Hematopoietic multipotent progenitor cell treated with erythropoietin and hydrocortisone succinate and interleukin-3 and kit ligand, for 17 days (in vitro differentiated cells): ENCODE results near the gene NRCAM.

Source experiments
- DNase-seq: peaks from one replicate; pipeline ENCODE4 v3.0.0-alpha.2; 2015; ENCODE audit warnings: low spot score

NRCAM gene

DNA sequence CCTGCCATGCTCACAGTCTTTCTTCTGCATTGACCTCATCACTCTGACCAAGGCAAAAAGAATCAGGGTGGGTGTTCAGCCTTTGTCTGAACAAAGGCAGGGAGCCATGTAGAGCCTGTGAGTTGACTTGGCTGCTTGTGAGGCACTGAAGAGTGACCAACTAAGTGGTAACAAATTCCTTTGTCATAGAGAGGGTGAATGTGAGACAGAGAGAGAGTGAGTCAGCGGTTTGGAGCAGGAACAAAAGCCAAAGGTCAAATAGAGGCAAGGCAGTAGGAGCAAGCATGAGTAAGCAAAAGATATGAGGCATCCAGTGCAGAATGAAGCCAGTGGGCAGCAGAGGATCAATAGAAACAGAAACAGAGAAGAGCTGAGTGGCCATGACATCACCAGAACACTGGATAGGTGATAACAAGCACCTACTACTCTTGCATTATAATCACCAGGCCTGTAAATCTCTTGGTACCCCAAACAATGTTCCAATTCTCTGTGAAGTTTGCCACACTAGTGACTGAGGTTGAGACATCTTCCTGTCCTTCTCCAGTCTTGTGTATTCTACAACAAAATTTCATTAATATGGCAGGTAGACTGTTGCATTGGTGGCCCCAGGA lies 209.9 kb downstream of the NRCAM start:
- no peak for DNase-seq

DNA sequence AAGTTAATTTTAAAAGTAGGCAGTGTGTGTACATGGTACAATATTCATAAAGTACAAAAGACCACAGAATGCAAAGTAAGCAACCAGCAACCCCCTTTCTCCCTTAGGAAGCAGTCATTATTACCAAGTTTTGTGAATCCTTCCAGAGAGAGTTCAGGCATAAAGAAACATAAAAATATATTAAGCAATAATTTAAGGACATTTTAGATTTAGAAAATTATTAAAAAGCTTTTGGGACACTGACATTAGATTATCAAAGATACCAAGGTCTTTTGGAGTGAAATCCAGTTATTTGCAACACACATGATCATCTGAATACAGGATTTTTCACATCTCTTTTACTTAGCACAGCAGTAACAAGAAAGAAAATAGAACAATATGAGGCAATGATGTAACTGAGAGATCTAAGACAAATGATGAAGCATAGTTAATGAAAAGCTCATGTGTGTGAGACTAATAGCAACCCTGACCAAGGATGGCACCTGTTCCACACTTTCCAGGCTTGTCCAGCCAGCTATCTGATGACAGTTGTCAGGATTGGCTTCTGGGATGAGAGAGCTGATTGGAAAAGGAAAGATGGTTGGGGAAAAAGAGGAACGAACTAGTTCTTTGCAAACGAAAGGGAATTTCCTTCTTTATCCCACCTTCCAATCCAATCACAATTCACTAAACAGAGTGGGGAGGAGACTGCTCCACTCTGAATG lies 210.6 kb downstream of the NRCAM start:
- no peak for DNase-seq

DNA sequence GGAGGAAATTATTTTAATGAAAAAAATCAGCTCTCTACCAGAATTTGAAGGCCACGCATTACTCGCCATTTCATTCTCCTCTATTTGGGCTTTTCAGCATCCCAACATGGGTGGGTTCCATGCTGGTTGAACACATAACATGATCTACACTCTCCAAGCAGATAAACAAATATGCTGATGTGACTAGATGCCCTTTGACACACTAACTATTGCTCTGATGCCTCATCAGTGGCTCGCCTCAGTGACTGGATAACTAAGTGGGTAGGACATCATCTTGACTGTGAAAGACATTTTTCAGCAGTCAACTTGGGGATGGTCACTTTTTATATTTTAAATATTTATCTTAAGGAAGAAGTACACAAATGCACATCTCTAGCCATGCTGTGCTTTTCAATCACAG lies 212.1 kb downstream of the NRCAM start:
- no peak for DNase-seq

DNA sequence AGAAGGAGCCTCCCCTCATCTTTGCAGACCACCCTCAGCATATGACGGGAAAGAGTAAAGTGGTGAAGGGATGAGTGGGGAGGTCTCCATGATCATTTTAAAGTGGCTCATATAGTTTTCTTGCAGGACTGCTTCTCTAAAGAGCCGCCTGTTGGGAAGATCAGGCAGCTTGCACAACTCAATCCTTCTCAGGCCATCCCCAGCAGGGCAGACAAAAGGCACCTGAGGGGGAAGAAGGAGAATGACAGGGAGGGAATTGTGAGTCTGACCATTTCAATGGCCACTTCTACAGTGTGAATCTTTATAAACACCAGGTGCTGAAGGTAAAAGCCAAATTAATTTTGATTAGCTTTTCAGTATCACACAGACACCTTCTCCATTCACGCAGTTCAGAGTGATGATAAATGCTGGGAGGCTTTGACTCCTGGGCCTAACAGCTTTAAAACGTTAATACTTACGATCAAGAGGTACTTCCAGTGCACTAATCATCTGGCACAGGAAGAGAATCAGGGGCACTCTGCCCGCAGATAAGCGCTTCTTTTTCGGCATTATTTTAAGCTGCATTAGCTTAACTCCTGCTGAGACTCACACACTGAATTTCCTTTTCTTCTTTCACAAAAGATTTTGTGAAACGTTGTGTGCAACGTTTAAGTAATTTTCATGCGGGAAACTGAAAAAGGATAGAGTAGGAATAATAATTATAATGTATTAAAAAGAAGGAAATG lies 216.6 kb downstream of the NRCAM start:
- no peak for DNase-seq

DNA sequence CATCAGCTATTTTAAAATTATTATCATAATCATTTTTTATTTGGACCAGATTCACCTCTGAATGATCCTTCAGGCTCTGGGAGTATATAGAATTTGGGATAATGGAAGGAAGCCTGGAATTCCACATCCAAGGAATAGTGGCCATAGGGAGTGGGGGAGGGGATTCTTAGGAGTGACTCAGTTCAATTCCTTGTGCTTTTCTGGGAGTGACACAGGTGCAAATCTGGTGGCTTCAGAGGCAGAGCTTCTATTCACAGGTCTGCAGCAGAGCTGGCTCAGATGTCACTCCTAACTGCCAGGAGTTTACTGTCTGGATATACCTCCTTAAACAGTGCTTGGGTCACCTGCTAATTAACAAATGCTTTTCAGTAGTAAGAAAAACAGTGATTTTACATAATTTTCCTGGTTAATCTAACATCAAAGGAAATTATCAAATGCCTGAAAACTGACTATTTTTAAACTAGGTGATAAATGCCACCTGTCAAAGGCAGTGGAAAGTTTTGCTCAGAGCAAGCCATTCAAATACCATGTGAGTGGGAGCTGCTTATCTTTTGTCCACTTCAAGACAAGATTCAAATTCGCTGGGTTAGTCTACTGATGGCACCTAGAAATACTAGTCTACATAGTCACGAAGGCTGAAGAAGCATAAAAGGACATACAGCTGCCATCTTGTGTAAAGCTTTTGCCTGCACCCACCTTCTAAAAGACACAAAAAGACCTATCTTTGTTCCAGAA lies 219.4 kb downstream of the NRCAM start:
- DNase-seq, result no peak

DNA sequence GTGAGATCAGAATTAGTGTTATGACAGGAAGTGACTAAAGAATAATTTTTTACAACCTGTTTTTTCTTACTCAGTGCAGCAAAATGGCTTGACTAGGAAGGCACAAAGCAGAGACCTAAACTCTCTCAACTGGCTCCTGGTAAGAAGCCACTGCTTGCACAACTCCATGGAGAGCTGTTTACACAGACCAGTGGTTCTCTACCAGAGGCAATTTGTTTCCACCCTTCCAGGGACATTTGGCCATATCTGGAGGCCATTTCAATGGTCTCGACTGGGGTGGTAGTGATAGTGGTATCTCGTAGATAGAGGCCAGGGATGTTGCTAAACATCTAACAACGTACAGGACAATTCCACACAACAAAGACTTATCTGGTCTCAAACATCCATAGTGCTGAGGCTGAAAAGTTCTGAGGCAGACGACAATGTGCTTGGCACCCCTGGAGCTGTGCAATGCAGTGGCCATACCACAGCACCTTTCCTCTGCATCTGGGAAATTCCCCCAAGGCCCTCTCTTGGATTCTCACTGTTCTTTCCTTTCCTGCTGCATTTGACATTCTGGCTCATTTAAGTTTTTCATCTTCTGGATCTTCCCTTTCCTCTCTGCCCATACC lies 220.7 kb downstream of the NRCAM start:
- DNase-seq, result no peak

DNA sequence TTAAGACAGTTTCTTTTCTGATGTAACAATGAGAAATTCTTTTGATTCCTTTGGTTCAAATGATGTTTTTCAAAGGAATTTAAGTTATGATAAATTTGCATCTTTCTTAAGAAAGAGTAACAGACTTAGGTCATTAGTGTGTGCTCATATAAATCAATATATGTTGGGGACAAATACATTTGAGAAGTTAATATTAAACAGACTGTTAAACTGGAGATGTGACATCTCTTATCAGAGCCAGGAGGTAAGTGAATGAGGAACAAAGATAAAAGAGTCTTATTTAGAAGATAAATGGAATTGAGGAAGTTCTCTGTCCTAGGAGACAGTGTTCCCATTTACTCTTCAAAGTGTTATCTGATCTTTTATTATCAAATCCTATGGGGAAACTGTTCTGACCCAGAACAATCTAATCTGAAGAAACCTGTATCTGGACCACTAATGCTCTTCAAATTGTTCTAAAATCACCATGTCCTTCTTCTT lies 221.2 kb downstream of the NRCAM start:
- DNase-seq, result no peak

DNA sequence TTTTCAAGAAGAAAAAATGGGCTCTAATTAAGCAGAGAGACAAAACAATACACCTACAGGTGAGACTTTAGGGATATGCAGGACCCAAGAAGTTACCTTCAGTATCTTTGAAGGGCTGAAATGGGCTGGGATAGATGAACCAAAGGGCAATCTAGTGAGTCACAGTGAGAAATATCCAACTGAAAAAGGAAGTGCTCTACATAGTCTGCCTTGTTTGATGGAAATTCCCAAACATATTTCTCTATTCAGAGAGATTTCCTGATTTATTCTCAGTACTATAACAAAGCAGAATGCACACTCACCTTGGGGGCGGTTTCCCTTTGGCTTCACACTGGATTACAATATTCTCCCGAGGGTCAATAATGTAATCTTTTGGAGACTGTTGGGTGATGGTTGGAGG lies 222.0 kb downstream of the NRCAM start:
- no peak for DNase-seq

DNA sequence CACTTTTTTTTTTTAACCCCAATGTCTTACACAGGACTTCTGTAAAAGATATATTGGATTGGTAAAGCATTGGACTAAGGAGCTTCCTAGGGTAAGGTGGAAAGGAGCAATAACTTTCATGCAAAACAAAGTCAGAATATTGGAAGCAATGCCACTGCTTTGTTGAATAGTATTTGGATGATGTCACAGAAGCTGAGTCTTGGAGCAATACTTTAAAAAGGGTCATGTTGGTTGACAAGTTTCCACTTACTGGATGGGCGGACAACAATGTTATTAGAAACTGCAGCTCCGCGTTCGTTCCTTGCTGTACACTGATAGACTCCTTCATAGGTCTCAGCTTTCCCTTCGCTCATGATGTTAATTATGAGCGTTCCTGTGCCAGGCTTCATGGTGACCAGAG lies 224.2 kb downstream of the NRCAM start:
- no peak for DNase-seq

DNA sequence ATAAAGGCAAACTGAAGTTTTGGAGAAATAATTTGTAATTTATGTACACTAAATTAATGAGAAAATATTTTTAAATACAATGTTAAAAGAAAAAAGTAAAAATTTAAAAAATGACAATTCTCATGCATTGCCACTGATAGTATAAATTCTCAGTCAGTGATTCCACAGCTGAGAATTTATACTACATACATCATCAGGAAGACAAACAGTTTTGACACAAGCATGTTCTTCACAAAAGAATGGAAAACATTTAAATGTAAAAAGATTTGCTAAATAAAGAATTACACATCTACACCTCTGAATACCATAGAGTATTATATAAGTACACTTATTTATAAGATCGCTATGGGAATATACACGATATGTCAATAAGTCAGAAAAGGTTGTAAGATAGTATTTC lies 225.0 kb downstream of the NRCAM start:
- no peak for DNase-seq

DNA sequence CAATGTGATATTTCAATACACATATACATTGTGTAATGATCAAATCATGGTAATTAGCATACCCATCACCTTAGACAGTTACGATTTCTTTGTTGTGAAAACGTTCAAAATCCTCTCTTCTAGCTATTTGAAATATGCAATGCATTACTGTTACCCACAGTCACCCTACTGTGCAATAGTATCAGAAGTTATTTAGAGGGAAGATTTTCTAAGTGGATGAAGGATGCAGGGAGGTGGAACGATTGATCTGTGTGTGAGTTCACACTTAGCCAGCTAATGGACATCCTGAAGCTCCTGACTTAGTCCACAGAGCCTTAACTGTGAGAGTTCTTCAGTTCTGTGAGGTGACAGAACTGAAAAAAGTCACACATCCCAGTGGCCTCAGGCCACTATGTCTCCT lies 228.9 kb downstream of the NRCAM start:
- DNase-seq, result no peak

DNA sequence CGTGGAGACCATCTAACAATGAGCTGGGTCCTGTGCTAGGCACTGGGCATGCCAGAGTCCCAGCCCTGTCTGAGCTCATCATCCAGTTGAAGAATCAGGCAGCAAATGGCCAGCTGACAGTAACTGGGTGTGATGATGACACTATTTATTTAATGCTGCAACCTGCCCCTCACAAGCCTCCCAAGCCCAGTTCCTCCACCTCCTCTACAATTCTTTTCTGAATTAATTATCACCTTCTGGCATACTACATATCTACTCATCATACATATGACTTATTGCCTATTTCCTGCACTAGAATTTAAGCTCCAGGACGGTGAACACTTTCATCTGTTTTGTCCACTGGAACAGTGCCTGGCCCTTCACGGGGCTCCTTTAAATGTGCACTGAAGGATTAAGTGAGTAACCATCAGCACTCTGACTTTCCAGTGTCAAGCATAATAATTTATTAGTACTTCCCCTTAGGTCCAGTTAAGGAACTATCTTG lies 229.4 kb downstream of the NRCAM start:
- DNase-seq, result no peak

DNA sequence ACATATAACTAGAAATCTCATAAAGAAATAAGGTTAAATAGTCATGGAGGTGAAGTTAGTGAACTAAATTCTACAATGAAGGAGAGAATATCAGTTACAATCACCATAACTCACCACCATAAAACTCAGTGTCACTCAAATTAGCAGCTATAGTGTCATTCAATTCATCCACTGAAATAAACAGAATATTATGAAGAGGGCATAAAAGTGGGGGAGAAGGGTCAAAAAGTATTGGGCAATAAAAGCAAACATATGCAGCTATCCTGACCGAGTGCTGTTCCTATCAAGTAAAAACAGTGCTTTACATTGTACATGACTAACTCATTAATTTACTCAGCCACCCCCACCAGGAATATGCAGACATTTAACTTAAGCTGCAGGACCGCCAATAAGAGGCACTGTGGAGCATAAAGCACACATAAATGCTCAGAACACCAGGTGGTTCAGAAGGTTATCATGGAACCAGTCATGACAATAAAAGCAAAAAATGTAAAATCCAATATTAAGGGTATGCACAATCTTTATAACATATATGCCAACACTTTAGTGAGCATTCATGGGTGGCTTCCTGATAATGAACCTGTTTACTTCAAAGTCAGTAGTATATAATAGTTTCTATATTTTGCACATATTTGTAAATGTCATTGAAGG lies 230.6 kb downstream of the NRCAM start:
- DNase-seq, result no peak

DNA sequence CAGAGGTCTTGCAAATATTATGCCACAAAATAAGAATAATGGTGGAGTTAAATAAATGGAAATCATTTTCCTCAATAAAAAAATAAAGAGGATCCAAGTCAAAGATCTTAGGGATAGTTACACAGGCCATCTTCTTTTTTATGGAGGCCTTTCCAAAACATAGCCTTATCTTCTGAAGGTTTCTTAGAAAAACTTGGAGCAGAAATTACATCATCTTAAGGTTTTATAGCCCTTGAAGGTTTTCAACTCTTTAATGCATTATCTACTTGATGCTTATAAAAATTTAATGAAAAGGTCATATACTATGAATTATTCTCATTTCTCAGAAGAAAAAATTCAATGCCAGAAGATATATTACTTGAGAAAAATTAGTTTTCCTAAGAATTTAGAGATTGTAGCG lies 231.8 kb downstream of the NRCAM start:
- DNase-seq, result no peak

DNA sequence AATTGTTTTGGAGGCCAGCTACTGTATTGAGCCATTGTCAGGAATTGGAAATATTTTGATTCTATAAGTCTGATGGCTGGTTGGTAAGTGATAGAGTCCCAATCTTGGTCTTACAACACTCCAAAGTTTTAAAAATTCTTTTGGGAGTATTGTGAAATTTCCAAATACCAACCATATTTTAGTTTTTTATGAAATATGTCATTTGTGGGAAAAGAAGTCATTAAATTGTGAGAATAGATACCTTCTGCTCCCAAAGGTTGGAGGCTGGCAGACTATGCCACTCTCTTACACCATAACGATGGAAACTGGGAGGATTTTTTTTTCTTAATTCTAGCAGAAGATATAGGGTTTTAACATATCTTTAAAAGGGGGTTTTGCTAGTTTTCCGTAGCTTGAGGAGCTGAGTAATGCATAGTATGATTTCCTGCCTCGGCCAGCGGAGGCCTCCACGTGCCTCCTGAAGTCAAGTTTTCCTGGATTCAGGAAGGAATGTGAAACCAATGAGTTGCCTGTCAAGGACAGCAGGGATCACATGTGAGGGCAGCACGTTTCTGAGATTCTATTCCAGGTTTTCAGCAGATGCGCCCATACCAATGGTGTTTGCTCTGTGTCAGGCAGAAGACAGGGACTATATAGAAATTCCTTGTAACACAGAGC lies 233.9 kb downstream of the NRCAM start:
- DNase-seq, result no peak

DNA sequence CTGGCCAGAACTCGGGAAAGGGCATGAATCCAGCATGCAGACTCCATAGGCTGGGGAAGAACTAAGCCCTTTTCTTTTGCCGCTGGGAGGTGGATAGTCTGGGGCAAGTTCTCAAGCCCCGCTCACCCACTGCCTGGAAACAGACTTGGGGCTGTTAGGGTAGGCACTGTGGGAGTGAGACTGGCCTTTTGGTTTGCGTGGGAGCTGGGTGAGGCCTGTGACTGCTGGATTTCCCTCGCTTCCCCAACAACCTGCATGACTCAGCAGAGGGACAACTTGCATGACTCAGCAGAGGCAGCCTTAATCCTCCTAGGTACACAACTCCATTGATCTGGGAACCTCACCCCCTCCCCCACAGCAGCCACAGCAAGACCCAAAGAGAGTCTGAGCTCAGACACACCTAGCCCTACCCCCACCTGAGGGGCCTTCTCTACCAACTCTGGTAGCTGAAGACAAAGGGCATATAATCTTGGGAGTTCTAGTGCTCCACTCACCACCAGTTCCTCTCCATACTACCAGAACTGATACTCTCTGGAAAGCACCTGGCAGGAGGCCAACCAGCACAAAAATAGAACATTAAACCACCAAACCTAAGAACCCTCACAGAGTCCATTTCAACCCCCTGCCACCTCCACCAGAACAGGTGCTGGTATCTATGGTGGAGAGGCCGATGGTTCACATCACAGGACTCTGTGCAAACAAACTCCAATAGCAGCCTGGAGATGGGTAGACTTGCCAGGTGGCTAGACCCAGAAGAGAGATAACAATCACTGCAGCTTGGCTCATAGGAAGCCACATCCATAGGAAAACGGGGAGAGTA lies 244.6 kb downstream of the NRCAM start:
- peak; percentile 40 for DNase-seq

DNA sequence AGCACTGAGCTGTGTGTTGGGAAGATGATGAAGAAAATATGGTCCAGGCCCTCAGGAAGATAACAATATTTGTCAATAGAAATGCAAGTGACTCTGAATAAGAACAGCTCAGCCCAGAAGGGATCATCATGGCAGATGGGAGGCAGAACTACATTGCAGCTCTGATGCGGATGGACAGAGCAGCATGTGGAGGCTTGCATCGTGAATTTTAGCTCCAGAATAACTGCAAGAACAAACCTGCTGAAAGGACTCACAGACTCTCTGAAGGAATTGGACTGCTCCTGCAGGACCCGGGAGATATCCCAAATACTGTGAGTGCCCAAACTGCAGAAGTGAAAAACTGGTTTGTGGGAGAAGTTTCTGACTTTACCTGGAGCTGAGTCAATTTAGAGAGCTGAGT lies 245.4 kb downstream of the NRCAM start:
- no peak for DNase-seq

DNA sequence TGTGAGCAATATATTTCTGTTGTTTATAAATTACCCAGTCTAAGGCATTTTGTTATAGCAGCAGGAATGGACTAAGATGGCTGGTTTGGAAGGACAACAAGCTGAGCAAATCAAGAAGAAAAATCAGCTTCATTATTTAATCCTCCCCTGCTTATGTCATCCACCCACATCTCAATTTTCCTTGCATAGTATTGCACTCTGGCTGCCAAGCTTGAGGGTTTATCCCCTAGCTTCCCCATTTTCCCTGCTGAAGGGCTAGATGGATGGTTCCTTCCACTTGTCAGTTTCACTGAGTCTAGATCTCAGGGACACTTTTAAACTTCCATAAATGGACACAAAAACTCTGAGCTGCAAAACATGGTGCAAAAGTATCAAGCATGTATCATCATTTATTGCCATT lies 250.9 kb downstream of the NRCAM start:
- no peak for DNase-seq

DNA sequence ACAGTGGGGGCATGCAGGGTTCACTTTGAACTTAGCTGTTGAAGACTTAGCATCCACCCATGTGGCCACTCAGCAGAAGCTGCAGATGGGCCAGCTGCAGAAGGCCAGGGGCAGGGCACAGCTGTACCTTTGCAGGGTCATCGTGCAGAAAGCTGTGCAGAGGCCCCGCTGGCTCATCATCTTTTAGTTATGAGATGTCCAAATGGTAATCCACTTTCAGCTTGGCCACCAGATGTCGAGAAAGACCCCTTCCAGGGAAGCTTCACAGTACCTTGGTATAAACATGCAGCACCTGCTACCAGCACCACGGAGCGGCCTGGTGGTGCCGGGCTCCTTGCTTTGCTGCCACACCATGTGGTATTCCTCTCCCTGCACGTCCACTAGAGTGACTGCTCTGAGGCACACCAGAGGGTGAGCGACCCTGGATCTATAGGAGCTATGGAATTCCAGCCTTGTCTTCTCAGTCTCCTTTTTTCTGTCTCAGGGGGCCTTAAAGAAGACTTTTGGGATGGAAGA lies 251.9 kb downstream of the NRCAM start:
- no peak for DNase-seq

DNA sequence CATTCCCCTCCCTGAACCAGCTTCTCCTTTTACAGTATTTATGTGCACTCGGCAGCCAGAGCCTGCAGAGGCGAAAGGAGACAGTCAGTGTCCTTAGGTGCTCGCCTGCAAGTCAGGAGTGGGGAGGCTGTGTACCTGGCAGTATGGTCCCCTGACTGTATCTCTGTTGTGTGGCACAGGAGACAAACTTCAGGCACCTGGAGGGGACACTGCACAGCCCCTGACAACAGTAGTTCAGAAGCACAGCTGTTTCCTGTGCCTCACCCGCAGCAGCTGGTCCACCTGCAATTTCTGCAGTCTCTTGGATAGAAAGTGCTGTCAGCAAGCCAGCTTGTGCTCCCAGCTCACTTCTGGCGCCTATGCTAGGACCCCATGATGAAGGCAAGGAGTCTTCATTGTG lies 252.7 kb downstream of the NRCAM start:
- no peak for DNase-seq
